Spinal cord (tissue), 10 donors: ENCODE data around the gene KLHL40. TPM values are rescaled to one million over a fixed set of nuclear protein-coding genes. Genes with fewer than 3 reads are reported as not detected.

Experiments used
- DNase-seq, 6 donors: peaks; one replicate each; pipeline versions ENCODE4 v3.0.0 to v3.0.0-alpha.2; 2013 to 2015; ENCODE audit warnings: low spot score in 6 of 6, low read depth in 4 of 6
- H3K27ac ChIP-seq: one replicate; pipeline ENCODE4 v1.5.1; 2013; ENCODE audit warnings: low read depth, low read length, control low read depth
- H3K27me3 ChIP-seq: one replicate; pipeline ENCODE4 v1.6.1; 2013; ENCODE audit warnings: low read length; ENCODE audit not compliant: control insufficient read depth, insufficient read depth
- H3K36me3 ChIP-seq: one replicate; pipeline ENCODE4 v1.6.1; 2013; ENCODE audit warnings: low read length; ENCODE audit not compliant: control insufficient read depth, insufficient read depth
- H3K4me1 ChIP-seq: one replicate; pipeline ENCODE4 v1.6.1; 2013; ENCODE audit warnings: low read length; ENCODE audit not compliant: control insufficient read depth, insufficient read depth
- H3K4me3 ChIP-seq: one replicate; pipeline ENCODE4 v1.5.1; 2013; ENCODE audit warnings: low read depth, low read length, control low read depth
- H3K9me3 ChIP-seq: one replicate; pipeline ENCODE4 v1.6.1; 2013; ENCODE audit warnings: low read length; ENCODE audit not compliant: control insufficient read depth, insufficient read depth
- WGBS: methylation state at CpG from one replicate; pipeline ENCODE4 v1.1.5; 2013; ENCODE audit warnings: missing lambda C conversion rate; ENCODE audit not compliant: insufficient coverage; 5-methylcytosine and 5-hydroxymethylcytosine counted together
- polyA plus RNA-seq, 2 donors: library from polyadenylated mRNA; unstranded; fragments of 120-200 nt; gene quantifications; one replicate each; pipeline ENCODE4 v1.2.1, GENCODE V29; 2013; ENCODE audit not compliant: insufficient read length in 2 of 2
- total RNA-seq, 2 donors: library from RNA; depleted of rRNA in 1 of 2; stranded (reverse); fragments of 120-200 nt in 1 of 2; fragments of >200 nt in 1 of 2; gene quantifications; one replicate each; pipeline versions ENCODE4 v1.2.3 to v1.2.4, GENCODE V29; 2013 to 2014
- donor health status: healthy.

Gene KLHL40
- total and polyA plus RNA-seq, 4 donors: 0.11 to 0.38 (median 0.21) TPM; not detected in 1

GRCh38 chr3:42702066-42702951 is 17.0 kb downstream of the KLHL40 start, which contains the start of gene HHATL:
HHATL (minus strand) TSS chr3:42702798; CDS start chr3:42700826, 1,972 bp downstream.
- WGBS: 73% methylated on average over 14 of the region's 21 CpGs
- Histone ChIP-seq H3K36me3 (peaks cover 10% of the 10 kb centered on the region), H3K4me3 (no peak within 1 kb of the TSS), H3K27ac (no peak within 1 kb of the TSS), H3K9me3 (no peaks in the 10 kb centered on the region), H3K4me1 (peaks cover 22% of the 10 kb centered on the region), H3K27me3 (no peaks in the 10 kb centered on the region)
- no peak for DNase-seq

DNA sequence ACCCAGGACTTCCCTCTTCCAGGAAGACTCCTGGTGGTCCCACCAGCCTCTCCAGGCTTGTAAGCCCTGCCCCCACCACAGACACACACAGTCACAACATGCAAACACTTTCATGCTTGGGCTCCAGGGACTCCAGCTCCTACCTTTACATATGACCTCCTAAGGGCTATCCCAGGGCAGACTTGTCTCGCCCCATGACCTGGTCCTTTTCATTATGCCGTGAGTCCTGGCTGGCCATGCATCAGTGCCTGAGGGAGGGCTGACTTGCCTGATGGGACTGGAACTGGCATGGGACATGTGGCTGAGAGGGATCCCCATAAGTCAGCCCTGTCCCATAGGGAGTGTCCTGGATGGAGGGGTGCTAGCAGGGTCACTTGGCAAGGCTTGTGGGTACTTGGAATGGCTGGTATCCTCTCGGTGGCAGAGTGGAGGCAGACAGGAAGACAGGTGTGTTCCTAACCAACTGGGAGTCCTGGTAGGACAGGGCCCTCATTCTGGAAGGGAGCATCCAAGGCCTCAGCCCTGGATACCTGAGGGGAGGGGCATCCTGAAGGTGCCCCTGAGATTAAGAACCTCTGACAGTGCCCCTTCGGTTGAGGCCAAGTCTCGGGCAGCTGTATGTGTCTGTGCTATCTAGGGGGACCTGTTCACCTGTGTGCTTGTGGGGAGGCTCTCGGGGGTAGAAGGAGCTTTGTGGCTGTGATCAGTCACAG is 17.8 kb downstream of the KLHL40 start:
- Histone ChIP-seq H3K27me3 (no peaks in the 10 kb centered on the region), H3K4me3 (no peak overlapping the region), H3K36me3 (peaks cover 10% of the 10 kb centered on the region), H3K9me3 (no peaks in the 10 kb centered on the region), H3K27ac (no peak overlapping the region), H3K4me1 (peaks cover 22% of the 10 kb centered on the region)
- DNase-seq: no peak
- WGBS: 76% methylated on average over 6 of the region's 6 CpGs

GRCh38 chr3:42703695-42704025 is 18.3 kb downstream of the KLHL40 start:
- Histone ChIP-seq H3K9me3 (no peaks in the 10 kb centered on the region), H3K4me3 (no peak overlapping the region), H3K4me1 (peaks cover 22% of the 10 kb centered on the region), H3K27ac (no peak overlapping the region), H3K27me3 (no peaks in the 10 kb centered on the region), H3K36me3 (peaks cover 13% of the 10 kb centered on the region)
- WGBS: no CpG with 5 or more reads among the region's 5 CpGs
- DNase-seq: no peak

- DNase-seq: no peak
- no peaks in the 10 kb centered on the region for H3K27me3 ChIP-seq
- H3K27ac ChIP-seq: no peak overlapping the region
- WGBS: 85% methylated on average over 8 of the region's 8 CpGs
- no peaks in the 10 kb centered on the region for H3K9me3 ChIP-seq
- peaks cover 22% of the 10 kb centered on the region for H3K4me1 ChIP-seq
- H3K4me3 ChIP-seq: no peak overlapping the region
- peaks cover 13% of the 10 kb centered on the region for H3K36me3 ChIP-seq
These were observed 19.0 kb downstream of the KLHL40 start for GRCh38 chr3:42704136-42704841.

- DNase-seq: no peak
- Histone ChIP-seq H3K4me3 (no peak overlapping the region), H3K36me3 (peaks cover 13% of the 10 kb centered on the region), H3K9me3 (no peaks in the 10 kb centered on the region), H3K27ac (no peak overlapping the region), H3K4me1 (peaks cover 22% of the 10 kb centered on the region), H3K27me3 (no peaks in the 10 kb centered on the region)
- WGBS: 86% methylated on average over 7 of the region's 7 CpGs
These were observed 19.9 kb downstream of the KLHL40 start for GRCh38 chr3:42705058-42705767.

GRCh38 chr3:42705962-42706585 is 20.7 kb downstream of the KLHL40 start:
- no peak overlapping the region for H3K27ac ChIP-seq
- H3K4me1 ChIP-seq: peaks cover 21% of the 10 kb centered on the region
- H3K9me3 ChIP-seq: no peaks in the 10 kb centered on the region
- no peak overlapping the region for H3K4me3 ChIP-seq
- DNase-seq: no peak
- no peaks in the 10 kb centered on the region for H3K27me3 ChIP-seq
- 87% methylated on average over 8 of the region's 10 CpGs for WGBS
- peaks cover 13% of the 10 kb centered on the region for H3K36me3 ChIP-seq

DNA sequence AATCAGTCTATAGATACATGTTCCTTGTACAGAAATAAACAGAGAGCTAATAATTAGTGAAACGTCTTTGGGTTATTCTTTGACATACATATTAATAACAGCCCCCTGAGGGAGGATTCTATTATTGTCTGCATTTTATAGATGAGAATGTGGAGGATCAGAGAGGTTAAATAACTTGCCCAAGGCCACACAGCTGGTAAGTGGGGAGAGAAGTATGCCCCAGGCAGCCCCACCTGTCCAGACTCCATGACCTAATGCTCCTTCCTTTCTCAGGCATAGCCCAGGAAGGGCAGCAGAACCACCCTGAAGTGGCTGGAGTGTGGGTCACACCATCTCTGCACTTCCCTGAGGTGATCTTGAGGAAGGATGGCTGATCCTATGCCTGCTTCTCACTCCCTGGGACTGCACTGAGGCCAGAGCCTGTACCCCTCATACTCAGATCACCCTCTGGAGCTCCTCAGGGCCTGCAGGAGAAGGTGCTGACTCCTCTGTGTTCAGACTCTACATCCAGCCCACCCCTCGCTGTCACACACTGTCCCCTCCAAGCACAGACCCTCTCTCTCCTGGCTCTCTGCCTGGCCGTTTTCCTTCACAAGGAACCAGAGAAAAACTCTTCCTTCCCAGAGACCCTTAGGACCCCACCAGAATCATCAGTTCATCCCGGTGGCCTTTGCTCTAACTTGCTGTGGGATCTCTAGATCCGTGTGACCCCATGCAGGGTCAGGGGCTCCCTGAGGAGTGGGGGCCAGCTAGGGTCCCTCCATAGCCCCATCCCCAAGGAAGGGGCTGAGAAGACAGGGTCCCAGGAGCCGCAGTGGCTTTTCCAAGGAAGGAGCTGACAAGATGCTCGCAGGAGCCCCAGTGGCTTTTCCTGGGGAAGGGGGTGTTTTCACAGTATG is 21.6 kb downstream of the KLHL40 start:
- H3K9me3 ChIP-seq: no peaks in the 10 kb centered on the region
- no peak overlapping the region for H3K4me3 ChIP-seq
- H3K36me3 ChIP-seq: peaks cover 12% of the 10 kb centered on the region
- no peak for DNase-seq
- peaks cover 12% of the 10 kb centered on the region for H3K4me1 ChIP-seq
- H3K27me3 ChIP-seq: no peaks in the 10 kb centered on the region
- 77% methylated on average over 5 of the region's 7 CpGs for WGBS
- H3K27ac ChIP-seq: no peak overlapping the region

DNA sequence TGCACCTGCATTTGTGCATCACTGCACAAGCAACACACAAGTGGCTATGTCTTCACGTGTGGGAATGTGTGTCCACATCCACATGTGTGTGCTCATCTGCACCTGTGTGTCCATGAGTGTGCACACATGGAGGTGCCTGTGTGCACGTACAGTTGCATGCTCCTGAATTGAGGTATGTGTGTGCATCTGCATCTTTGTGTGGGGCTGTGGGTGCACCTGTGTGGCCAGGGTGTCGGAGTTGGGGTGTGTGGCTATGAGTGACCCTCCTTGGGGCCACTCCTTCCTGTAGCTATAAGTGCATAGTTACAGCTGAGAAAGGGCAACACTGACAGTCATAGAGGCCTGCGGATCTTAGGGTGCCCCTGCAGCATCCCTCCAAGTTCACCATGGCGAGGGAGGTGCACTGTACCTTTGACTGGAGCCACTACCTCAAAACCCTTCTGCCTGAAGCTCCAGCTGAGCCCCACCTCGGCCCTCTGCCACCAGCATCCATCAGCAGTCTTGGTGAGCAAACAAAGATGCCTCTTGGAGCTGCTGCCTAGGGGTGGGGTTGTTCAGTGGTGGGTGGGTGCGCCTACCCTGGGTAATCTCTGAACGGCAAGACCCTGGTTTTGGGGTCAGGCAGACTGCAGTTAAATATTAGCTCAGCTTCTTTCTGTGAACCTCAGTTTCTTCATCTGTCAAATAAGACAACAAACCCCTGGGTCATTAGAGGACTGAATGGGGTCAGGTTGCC is 22.5 kb downstream of the KLHL40 start:
- no peak for DNase-seq
- Histone ChIP-seq H3K36me3 (peaks cover 5% of the 10 kb centered on the region), H3K27me3 (no peaks in the 10 kb centered on the region), H3K4me3 (no peak overlapping the region), H3K27ac (no peak overlapping the region), H3K9me3 (no peaks in the 10 kb centered on the region), H3K4me1 (peaks cover 4% of the 10 kb centered on the region)
- WGBS: 86% methylated on average over 6 of the region's 8 CpGs
